GM12864 (cell line): ENCODE measurements around the gene ADAM22.

ENCODE experiments used
- DNase-seq: peaks from one replicate; pipeline ENCODE4 v3.0.0-alpha.2; 2011; ENCODE audit warnings: low read depth
- H3K4me3 ChIP-seq: 2 replicates; pipeline ENCODE4 v1.5.1; 2011; ENCODE audit warnings: mild to moderate bottlenecking, low read depth, low read length, control low read depth
- CTCF ChIP-seq: IDR thresholded peaks from 2 replicates; pipeline ENCODE4 v1.5.1; 2011; ENCODE audit warnings: low read depth, mild to moderate bottlenecking, moderate library complexity, low read length, control low read depth, inconsistent platforms; ENCODE audit errors: missing control alignments

ADAM22 gene

DNA sequence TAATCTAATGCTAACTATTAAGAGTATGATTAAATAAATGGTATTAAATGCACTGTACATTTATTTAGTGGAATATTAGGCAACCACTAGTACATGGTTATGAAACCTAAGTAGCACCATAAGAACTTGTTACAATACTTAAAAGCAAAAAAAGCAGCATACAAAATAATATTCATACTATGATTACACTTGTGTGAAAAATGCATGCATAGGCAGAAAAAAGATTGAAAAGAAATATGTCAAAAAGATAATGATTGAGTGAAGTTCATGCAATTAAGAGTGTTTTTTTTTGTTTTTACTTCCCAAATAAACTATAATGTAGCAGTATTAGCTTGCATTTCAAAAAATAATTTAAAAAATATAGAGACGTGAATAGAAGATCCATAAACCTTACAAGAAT is 305.8 kb downstream of the ADAM22 start:
- no peak for DNase-seq
- no peak overlapping the region for H3K4me3 ChIP-seq
- TF ChIP-seq CTCF, result no peak

GRCh38 chr7:88243345-88243909 is 309.4 kb downstream of the ADAM22 start:
- no peak overlapping the region for H3K4me3 ChIP-seq
- TF ChIP-seq CTCF, result peak; percentile 52
- no peak for DNase-seq

- no peak overlapping the region for H3K4me3 ChIP-seq
- no peak for TF ChIP-seq CTCF
- no peak for DNase-seq
Observed at GRCh38 chr7:88244258-88244657, 310.2 kb downstream of the ADAM22 start.
